NCI-H1436 (cell line): ENCODE results near the gene FOXE3.

ENCODE experiments used
- DNase-seq: peaks from one replicate; lab custom pipeline; 2025; lab: John Stamatoyannopoulos, UW

FOXE3 gene

DNA sequence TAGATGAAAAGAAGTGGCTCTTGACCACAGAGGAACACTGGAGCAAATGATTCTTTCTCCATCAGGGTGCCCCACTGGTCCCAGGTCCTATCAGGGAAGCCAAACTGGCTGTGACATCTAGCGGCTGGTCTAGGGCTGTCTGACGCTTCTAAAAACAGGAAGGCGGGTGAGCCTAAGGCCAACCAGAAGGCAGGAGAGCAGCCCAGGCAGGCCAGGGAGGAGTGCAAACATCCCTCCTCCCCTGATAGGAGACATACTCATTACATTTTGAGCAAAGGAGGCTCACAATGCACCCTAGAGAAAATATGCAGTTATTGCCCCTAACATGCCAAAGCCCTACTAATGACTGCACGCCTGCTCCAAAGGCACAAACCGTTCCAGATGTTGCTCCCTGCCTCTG lies 10.4 kb upstream of the FOXE3 start:
- DNase-seq, result no peak

DNA sequence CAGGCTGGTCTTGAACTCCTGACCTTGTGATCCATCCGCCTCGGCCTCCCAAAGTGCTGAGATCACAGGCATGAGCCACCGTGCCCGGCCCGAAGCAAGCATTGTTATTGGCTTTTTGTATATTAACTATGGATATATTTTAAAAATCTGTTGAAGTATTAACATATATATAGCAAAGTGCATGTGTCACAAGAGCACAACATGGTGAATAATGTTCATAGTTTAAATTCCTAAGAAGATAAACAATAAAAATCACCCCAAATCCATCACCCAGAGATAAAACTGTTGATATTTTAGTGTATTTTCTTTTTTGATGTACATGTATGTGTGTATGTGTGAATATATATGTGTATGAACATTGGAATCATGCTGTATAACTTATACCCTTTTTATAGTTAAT lies 9.1 kb upstream of the FOXE3 start:
- DNase-seq, result no peak

DNA sequence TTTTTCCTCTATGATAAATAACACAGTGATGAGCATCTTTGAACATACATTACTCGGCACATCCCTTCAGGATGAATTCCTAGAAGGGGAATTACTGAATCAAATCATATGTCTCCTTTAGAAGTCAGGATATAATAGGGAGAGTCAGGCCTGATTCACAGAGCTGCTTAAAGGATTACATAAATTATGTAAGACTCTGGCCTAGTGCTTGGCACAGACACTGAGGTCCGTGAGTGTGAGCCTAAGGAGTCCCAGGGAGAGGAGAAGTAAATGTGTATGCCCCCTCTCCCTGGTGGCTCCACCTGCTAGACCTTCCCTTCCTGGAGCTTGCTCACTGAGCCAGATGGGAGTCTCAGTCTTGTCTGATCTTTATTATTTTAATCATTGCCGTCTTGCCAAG lies 8.6 kb upstream of the FOXE3 start:
- no peak for DNase-seq

DNA sequence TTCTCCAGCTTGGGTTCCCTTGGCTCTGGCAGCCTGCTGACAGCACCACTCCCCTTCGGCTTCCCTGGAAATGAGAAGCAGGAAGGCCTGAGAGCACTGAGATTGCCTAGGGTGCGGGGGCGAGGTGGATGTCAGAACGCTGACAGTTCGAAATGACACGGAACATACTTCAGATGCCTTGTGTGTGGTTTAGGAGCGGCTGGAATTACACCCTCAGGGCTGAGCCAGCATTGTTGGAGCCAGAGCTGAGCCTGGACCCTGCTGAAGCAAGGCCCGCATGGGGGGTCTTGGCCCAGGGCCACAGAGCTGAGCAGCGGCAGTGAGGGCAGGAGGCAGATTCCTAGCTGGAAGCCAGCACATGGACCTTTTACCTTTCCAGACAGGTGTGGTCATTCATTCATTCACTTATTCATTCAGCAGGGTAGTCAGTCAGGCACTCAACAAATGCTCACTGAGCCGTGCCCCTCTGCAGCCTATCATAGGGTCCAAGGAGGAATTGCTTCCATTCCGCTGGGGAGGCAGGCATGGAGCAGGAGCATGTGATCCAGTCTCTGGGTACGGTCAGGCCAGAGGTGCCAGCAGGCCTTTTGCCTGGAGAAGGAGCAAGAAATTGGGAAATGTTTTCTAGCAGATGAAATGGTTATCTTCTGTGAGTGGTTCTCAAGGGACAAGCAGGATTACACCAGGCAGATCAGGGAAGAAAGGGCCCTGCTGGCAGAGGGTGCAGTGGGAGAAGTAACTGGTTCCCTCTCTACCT lies 6.6 kb upstream of the FOXE3 start:
- no peak for DNase-seq

DNA sequence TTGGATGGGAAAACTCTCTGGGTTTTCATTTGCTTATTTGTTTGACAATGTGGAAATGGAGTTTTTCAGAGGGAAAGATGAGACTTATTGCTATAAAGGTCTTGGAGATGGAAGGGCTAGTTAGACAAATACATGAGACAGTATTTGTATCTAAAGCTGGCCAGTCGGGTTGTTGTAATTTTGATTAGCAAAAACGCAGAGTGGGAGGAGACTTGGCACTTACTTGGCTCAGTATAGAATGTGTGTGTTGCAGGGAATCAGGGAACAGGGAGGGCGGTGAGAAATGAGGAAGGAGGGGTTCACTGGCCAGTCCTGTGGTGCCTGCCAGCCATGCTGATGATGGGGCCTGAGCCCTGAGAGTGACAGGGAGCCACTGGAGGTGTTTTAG lies 6.0 kb upstream of the FOXE3 start:
- no peak for DNase-seq

DNA sequence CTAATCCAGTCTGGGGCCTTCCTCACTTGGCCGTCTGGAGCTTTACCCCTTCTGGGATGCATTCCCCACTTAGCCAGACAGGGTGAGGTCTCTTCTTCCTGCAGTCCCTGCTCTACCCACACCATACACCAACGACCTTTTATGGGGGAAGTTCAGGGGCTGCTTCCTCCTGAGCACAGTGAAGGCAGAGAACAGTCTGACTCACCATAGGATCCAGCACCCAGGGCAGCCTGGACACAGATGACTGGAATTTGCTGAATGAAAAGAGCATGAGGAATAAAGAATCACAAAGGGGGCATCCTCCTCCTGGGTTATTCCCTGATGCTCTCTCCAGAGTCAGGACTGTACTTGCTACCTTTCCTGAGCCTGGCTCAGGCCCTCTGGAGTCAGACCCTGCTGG lies 4.6 kb upstream of the FOXE3 start:
- DNase-seq, result no peak

DNA sequence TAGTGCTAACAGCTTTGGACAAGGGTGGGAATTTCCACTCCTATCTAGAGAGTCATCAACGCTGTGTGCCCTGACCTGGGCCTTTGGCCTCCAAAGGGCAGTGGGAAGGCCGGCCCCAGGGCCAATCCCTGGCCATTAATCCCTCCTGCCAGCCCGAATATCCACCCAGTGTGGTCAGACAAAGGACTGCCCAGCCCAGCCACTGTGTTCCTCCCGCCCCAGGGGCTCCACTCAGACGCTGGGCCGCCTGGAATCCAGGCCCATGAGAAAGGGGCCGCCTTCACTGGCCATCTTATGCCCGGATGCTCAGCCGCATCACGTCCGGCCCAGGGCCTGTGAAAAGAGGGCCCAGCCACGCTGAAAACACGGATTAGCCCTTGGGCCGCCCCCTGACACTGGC lies 3.6 kb upstream of the FOXE3 start:
- no peak for DNase-seq

DNA sequence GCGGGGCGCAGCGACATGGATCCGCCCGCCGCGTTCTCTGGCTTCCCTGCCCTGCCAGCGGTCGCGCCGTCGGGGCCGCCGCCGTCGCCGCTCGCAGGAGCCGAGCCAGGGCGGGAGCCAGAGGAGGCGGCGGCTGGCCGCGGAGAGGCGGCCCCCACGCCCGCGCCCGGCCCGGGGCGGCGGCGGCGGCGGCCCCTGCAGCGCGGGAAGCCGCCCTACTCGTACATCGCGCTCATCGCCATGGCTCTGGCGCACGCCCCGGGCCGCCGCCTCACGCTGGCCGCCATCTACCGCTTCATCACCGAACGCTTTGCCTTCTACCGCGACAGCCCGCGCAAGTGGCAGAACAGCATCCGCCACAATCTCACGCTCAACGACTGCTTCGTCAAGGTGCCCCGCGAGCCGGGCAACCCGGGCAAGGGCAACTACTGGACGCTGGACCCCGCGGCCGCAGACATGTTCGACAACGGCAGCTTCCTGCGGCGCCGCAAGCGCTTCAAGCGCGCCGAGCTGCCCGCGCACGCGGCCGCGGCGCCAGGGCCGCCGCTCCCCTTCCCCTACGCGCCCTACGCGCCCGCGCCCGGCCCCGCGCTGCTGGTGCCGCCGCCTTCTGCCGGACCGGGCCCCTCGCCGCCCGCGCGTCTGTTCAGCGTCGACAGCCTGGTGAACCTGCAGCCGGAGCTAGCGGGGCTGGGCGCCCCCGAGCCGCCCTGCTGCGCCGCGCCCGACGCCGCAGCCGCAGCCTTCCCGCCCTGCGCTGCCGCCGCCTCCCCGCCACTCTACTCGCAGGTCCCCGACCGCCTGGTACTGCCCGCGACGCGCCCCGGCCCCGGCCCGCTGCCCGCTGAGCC lies 459 bp downstream of the FOXE3 start:
- no peak for DNase-seq

DNA sequence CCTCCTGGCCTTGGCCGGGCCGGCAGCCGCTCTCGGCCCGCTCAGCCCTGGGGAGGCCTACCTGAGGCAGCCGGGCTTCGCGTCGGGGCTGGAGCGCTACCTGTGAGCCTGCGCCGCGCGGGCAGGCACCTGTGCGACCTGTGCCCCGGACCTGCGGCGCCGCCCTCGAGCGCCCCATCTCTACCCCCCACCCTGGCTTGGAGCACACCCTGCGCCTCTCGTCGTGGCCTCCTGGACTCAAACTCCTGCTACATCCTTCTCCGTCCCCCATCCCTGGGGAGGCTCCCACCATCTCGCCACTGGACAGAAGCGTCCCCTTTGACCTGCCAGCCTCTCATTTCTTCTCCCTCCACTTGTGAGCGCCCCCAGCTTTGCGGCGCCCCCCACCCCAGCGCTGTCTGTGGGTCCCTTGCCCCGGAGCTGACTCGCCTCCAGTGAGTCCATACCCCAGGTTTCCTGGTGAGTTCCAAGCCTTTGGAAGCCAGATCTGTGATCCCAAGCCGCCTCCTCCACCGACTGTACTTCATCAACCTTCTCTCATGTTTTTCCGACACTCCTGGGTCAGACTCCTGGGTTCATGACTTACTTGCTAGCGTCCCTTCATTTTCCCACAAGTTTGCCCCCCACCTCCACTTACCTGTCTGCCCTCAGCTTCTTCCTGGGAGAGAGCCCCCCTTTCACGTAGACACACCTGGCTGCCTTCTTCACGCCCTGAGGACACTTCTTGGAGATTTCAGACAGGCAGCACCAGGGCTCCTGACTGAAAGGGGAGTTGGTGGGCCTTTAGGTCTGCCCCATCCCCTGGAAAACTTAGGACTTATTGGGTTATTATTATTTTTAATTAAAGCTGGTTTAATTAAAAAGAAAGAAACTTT lies 1.3 kb downstream of the FOXE3 start:
- no peak for DNase-seq

DNA sequence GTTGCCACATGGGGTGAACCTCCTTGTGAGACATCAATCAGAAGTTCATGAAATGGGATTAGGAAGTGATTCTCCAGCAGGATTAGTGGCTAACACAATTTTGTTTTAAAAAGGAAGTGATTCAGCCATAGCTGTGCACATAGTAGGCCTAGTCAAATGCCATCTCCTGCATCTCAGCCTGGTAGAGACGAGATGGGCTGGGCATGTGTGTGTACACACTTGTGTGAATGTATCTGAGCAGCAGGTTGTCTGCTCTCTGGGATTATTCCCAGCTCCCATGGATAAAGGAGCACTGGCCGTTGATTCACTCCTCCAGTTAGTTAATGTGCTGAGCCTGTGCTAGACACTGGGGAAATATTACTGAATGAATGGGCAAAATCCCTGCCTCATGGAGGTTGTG lies 2.0 kb downstream of the FOXE3 start:
- no peak for DNase-seq

DNA sequence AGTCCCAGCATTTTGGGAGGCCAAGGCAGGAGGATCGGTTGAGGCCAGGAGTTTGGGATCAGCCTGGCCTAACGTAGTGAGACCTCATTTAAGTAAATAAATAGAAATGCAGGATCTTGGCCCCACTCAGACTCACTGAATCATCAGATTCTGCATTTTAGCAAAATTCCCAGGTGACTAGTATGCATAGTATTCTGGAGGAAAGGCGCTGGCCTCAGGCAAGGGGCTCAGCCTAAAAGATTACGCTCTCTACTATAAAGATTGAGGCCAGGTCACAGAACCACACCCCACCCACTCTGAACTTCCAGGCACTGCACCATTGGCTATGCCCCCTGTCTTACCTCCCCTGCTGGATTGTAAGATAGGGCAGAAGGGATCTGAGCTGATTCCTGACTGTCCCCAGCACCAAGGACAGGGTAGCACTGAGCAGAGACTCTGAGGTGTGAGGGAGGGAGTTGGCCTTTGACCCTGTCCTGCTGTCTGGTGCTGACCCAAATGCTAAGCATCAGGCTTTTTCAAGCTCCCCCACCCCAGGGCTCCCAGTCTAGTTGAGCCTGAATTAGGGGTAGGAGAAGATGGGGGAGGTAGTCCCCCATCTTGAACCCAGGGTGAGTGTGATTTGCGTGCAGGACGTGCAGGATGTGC lies 2.7 kb downstream of the FOXE3 start:
- DNase-seq, result no peak

DNA sequence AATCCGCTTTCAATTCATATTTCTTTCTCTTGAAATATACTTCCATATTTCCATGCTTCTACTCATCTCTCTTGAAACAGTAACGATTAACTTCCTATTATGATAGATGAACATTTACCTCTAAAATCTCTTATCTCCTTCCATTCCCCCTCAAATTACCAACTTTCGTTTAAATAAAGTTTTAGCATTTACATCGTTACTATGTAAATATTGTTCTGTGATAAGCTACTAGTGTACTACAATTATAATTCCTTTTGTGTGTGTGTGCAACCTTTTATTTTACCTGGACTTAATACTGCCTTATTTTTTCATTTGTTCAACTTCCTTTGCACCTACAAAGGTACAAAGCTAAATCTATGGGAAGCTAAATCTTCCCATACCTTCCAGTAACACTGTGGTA lies 4.5 kb downstream of the FOXE3 start:
- DNase-seq, result no peak

DNA sequence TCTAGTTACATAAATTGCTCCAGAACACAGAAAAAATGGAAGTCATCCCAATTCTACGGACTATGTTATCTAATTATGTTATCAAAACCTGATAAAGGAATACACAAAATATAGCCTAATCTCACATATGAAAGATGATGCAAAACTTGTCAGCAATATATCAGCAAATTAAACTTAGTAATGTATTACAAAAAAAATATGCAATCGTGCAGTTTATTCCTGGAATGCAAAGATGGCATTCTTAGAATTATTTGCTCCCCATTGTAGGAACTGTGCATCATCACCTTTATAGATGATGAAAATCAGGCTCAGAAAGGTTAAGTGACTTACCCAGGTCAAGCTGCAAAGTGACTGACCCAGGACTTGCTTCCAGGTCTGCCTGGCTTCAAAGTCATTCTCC lies 7.8 kb downstream of the FOXE3 start:
- DNase-seq, result no peak

DNA sequence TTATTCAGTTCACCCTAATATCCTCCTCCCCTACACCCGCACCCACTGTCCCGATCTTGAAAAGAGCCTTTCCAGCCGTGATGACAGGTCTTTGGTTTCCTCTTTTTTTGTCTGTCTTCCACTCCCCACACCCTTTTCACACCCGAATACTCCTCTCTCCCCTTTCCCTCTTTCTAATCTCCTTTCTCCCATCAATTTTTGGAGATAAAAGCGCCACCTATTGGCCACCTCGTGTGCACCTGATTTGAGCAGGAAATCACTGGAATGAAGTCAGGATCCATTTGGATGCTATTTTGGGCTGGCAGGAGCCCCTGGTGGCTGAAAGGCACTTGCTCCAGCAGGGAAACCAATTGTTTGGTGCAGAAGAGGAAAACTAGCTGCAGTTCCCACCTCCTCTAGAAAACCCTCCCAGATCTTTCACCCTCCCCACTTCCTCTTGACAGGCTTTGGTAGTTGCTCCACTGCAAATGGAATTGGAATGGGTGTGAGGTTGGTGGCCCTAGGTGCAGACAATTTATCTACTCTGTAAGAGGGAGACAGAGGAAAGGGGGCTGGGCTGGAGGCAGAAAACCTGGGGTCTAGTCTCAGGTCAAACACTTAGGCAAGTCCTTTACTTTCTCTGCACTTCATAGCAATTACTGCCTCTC lies 8.4 kb downstream of the FOXE3 start:
- DNase-seq, result peak; percentile 28

DNA sequence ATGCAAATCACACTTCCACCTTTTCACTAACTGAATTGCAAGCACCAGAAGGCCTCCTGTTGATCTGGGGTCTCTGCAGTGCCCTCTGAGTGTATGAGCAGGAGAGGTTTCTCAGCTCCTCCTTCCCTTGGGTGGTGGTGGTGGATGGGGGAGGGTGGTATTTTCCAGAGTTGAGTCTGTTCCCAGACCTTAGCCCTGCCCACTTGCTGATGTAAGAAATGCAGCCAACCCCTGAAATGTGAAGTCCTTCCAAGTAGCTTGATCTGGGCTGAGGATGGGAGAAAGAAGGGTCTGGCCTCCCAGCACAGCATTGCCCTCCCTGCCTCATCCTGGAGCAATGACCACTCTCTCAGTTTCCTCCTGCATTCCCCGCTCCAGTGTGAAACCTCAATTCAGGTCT lies 15.4 kb downstream of the FOXE3 start:
- no peak for DNase-seq

DNA sequence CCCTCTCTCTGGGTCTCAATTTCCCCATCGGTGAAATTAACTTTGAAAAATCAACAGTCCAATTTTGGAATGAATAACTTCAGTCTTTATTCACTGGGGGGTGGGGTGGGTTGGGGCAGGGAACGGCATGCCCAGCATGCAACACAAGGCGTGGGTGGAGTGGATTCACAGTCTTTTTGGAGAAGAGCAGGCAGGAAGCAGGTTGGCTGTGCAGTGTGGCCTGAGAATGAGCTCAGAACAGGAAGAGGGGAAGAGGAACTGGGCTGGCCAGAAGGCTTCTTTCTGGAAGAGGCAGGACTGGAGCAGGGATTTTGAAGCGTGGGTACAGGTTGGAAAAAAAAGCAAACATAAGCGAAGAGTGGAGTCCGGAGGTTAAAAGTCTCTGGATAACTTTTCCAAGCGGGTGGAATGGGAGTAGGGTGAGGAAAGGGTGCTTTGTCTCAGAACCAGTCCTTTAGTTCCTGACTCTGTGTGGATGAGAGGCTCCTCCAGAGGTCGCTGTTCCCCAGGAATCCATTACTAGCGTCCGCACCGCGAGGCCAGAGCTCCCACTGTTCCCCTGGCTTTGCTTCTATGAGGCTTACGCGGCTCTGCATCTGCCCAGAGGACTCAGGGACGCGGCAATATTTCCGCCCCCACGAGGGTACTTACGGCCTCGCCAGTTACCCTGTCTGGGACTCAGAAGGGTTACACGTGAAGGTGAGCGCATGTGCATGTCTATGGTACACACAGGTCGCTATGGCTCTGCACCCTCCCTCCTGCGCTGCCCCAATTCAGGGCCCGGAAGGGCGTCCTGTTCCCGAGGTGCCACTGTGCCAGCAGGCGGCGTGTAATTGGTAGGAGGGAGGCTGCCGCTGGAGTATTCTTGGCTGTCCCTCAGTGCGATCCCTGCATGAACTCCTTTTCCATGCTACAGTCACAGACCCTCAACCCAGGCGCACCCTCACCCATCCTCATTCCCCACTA lies 16.3 kb downstream of the FOXE3 start:
- no peak for DNase-seq

DNA sequence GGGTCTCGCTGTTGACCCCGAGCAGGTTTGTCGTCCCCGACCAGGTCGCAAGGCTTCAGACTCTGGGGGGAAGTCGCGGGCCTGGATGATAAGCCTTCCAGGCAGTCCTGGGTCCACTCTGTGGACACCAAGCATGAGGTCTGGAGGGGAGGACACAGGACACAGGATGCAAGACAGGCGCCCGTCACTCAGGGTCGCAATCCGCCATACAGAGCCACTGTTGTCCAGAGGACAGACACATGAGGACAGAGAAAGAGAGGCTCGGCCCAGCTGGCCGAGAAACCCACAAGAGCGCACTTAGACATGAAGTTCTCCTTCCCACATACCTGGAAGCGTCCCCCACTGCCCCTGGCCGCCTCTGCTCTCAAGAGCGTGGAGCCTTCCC lies 16.9 kb downstream of the FOXE3 start:
- no peak for DNase-seq

DNA sequence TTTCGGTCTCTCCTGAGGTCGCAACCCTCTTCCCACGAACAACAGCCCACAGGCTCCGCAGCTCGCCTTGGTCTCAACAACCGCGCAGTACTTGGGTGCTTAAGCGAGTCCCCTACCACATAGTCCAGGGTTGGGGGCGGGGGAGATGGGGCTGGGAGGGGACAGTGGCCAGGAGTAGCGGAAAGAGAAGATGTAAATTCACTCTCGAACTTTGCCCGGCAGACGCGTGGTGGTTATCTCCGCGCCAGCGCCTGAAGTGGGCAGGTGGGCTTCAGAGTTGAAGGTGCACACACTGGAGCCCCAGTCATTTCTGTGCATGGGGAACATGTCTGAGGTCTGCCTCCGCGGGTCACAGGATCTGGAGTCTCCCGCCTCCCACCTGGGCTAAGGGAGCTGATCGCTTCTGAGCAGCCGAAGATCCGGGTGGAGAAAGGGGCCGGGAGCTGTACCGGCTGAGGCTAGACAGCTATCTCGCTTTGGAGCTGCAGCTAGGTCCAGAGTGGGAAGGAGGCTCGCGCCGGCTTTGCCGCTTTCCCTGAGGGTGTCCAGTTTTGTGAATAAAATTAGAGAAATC lies 17.5 kb downstream of the FOXE3 start:
- DNase-seq, result no peak

DNA sequence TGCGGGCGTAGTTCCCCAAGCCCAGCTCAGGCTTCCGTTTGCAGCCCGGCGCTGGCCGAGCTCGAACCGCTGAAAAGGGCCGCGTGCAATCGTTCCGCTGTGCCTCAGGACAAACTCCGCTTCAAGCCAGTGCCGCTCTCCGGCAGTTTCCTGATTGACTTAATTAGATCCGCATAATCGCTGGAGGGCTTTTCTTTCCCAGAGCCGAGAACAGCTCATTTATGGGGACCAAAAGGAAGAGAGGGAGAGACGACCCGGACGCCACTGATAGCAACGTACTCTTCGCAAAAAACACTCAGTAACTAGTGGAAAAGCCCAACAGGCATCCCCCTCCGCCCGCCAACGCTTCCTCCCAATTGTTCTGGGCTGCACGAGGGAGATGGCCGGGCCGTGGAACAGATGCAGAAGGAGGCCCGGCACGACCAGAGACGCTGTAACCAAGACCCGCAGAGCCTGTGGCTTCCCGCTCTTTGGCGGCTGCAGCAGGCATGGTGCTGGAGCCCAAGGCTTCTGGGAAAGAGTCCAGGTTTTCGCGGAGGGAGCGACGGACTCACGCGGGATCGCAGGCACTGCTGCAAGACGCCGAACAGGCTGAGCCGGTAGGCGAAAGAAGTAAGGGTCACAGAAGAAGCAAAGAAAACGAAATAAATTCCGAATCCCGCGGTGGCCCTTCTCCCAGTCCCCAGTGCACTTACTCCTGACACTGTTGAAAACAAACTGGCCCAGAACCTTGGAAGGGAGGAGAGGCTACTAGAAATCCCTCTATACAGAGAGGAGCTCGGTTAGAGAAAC lies 18.2 kb downstream of the FOXE3 start:
- no peak for DNase-seq
